ENCODE results near the gene TIGD2.

Gene TIGD2

GRCh38 chr4:89111833-89112563 lies 665 bp downstream of the TIGD2 start:
- H3K36me3 ChIP-seq: no peaks in the 10 kb centered on the region
- TF ChIP-seq, protein P1, sequence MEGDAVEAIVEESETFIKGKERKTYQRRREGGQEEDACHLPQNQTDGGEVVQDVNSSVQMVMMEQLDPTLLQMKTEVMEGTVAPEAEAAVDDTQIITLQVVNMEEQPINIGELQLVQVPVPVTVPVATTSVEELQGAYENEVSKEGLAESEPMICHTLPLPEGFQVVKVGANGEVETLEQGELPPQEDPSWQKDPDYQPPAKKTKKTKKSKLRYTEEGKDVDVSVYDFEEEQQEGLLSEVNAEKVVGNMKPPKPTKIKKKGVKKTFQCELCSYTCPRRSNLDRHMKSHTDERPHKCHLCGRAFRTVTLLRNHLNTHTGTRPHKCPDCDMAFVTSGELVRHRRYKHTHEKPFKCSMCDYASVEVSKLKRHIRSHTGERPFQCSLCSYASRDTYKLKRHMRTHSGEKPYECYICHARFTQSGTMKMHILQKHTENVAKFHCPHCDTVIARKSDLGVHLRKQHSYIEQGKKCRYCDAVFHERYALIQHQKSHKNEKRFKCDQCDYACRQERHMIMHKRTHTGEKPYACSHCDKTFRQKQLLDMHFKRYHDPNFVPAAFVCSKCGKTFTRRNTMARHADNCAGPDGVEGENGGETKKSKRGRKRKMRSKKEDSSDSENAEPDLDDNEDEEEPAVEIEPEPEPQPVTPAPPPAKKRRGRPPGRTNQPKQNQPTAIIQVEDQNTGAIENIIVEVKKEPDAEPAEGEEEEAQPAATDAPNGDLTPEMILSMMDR (IDR thresholded peaks at IDR 0.05; ENCODE audit: low read depth, low read length): no peak
- no peaks in the 10 kb centered on the region for H3K9me3 ChIP-seq
- H3K4me3 ChIP-seq (ENCODE audit: low read depth, low read length): peak overlapping the region; percentile 59
- DNase-seq: no peak
- H3K27me3 ChIP-seq: peaks cover 16% of the 10 kb centered on the region
- H3K4me1 ChIP-seq: no peaks in the 10 kb centered on the region; the same call in 1 of the 2 replicates

- Histone ChIP-seq H3K27me3 (peaks cover 16% of the 10 kb centered on the region), H3K36me3 (no peaks in the 10 kb centered on the region), H3K9me3 (no peaks in the 10 kb centered on the region), H3K4me1 (no peaks in the 10 kb centered on the region; the same call in 1 of the 2 replicates), H3K4me3 (ENCODE audit: low read depth, low read length) (no peak overlapping the region)
- TF ChIP-seq, protein P1 (IDR thresholded peaks at IDR 0.05; ENCODE audit: low read depth, low read length): no peak
- no peak for DNase-seq
Measured at GRCh38 chr4:89113415-89113814, 2.1 kb downstream of the TIGD2 start.

GRCh38 chr4:89114100-89114499 lies 2.8 kb downstream of the TIGD2 start:
- no peaks in the 10 kb centered on the region for H3K9me3 ChIP-seq
- H3K4me3 ChIP-seq (ENCODE audit: low read depth, low read length): no peak overlapping the region
- DNase-seq: no peak
- H3K4me1 ChIP-seq: no peaks in the 10 kb centered on the region; the same call in 1 of the 2 replicates
- TF ChIP-seq, protein P1 (IDR thresholded peaks at IDR 0.05; ENCODE audit: low read depth, low read length): no peak
- peaks cover 16% of the 10 kb centered on the region for H3K27me3 ChIP-seq
- no peaks in the 10 kb centered on the region for H3K36me3 ChIP-seq

- H3K9me3 ChIP-seq: no peaks in the 10 kb centered on the region
- TF ChIP-seq, protein P1 (IDR thresholded peaks at IDR 0.05; ENCODE audit: low read depth, low read length): no peak
- no peaks in the 10 kb centered on the region for H3K27me3 ChIP-seq
- no peak overlapping the region for H3K4me3 ChIP-seq (ENCODE audit: low read depth, low read length)
- DNase-seq: no peak
- no peaks in the 10 kb centered on the region for H3K36me3 ChIP-seq
- no peaks in the 10 kb centered on the region; the same call in 1 of the 2 replicates for H3K4me1 ChIP-seq
Measured at GRCh38 chr4:89117115-89117514, 5.8 kb downstream of the TIGD2 start.

DNA sequence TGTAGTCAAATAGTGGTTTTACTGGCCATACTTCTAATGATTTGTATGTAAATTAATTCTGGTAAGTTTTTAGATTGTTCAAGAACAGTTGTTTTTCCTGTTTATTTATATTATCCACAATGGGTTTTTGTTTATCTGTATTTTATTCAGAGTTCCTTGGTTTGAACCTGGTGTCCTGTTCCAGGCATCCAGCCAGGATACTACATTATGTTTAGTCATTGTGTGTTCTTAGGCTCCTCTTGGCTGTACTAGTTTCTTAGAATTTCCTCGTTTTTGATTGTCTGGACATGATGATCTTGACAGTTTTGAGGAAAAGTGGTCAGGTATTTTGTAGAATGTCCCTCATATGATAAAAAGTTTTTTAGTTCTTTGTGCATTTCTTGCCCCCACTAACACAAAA lies 7.8 kb downstream of the TIGD2 start:
- H3K4me1 ChIP-seq: no peaks in the 10 kb centered on the region
- H3K4me3 ChIP-seq (ENCODE audit: low read depth, low read length): no peak overlapping the region
- H3K9me3 ChIP-seq: no peaks in the 10 kb centered on the region
- TF ChIP-seq, protein P1 (IDR thresholded peaks at IDR 0.05; ENCODE audit: low read depth, low read length): no peak
- H3K36me3 ChIP-seq: no peaks in the 10 kb centered on the region
- DNase-seq: no peak
- H3K27me3 ChIP-seq: no peaks in the 10 kb centered on the region

DNA sequence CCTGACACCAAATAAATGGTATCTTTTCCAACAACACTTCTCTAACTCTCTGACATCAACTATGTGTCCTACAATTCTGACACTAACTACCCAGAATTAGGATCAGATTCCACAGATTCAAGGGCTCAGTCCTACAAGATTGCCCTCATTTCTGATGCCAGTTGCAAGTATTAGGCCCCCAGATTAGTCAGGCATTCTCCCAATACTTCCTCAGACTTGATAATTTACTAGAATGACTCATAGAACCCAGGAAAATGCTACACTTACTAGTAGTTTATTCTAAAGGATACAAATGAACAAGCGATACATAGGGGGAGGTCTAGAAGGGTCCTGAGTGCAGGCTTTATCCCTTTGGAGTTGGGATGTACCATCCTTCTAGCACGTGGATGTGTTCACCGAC lies 8.5 kb downstream of the TIGD2 start:
- H3K27me3 ChIP-seq: no peaks in the 10 kb centered on the region

More for the DNA sequence above, 8.5 kb downstream of the TIGD2 start:
- TF ChIP-seq, protein P1 (IDR thresholded peaks at IDR 0.05; ENCODE audit: low read depth, low read length): no peak
- no peak overlapping the region for H3K4me3 ChIP-seq (ENCODE audit: low read depth, low read length)
- no peaks in the 10 kb centered on the region for H3K4me1 ChIP-seq
- DNase-seq: no peak
- no peaks in the 10 kb centered on the region for H3K9me3 ChIP-seq
- no peaks in the 10 kb centered on the region for H3K36me3 ChIP-seq

Measured in BE2C (cell line).